PC-9 (cell line): ENCODE results near the gene HMGB3. TPM values are rescaled to one million over a fixed set of nuclear protein-coding genes. Genes with fewer than 3 reads are reported as not detected.

Experiments
- BruUV-seq: library from RNA; stranded (reverse); fragments of 400-500 nt; replicated peaks from 2 replicates; lab custom pipeline; 2021; lab: Mats Ljungman, UMichigan
- CTCF ChIA-PET: fragments of 300-600 bp; sonication (Branson Sonifier 250); formaldehyde crosslinking; loops from one replicate; lab custom pipeline; 2022; ENCODE audit warnings: antibody characterized with exemption; lab: Charles Lee
- POLR2A ChIA-PET: fragments of 300-600 bp; sonication (Branson Sonifier 250); formaldehyde crosslinking; loops from one replicate; lab custom pipeline; 2022; ENCODE audit warnings: antibody characterized with exemption; ENCODE audit not compliant: unreplicated experiment; lab: Charles Lee
- DNase-seq, 2 experiments: peaks; one replicate each; pipeline versions ENCODE4 v3.0.0 to v3.0.0-alpha.2; 2015 to 2022; ENCODE audit warnings: mixed read lengths in 1 of 2
- H2AFZ ChIP-seq: fragments of 200-600 bp; sonication (generic); 2 replicates; pipeline ENCODE4 v1.8.1; 2017; ENCODE audit warnings: antibody characterized with exemption
- H3F3A ChIP-seq: fragments of 200-600 bp; sonication (generic); 2 replicates; pipeline ENCODE4 v1.8.1; 2017; ENCODE audit warnings: antibody characterized with exemption, mild to moderate bottlenecking, low read depth; ENCODE audit not compliant: insufficient read depth
- H3K27ac ChIP-seq: fragments of 200-600 bp; sonication (generic); 2 replicates; pipeline ENCODE4 v1.6.1; 2016; ENCODE audit warnings: mixed run types
- H3K27me3 ChIP-seq: fragments of 200-600 bp; sonication (generic); 2 replicates; pipeline ENCODE4 v1.6.1; 2016; ENCODE audit warnings: low read depth, mixed run types; ENCODE audit not compliant: insufficient read depth
- H3K36me3 ChIP-seq: fragments of 200-600 bp; sonication (generic); 2 replicates; pipeline ENCODE4 v1.6.1; 2016; ENCODE audit warnings: low read depth, mixed run types
- H3K4me1 ChIP-seq: fragments of 200-600 bp; sonication (generic); replicated peaks from 2 replicates; pipeline ENCODE4 v1.6.1; 2016; ENCODE audit warnings: mixed run types; ENCODE audit not compliant: insufficient read depth
- H3K4me2 ChIP-seq: fragments of 200-600 bp; sonication (generic); 2 replicates; pipeline ENCODE4 v1.6.1; 2017; ENCODE audit warnings: mixed run types
- H3K4me3 ChIP-seq: fragments of 200-600 bp; sonication (generic); 2 replicates; pipeline ENCODE4 v1.6.1; 2016; ENCODE audit warnings: mixed run types
- H3K79me2 ChIP-seq: fragments of 200-600 bp; sonication (generic); 2 replicates; pipeline ENCODE4 v1.6.1; 2017; ENCODE audit warnings: low read depth, mixed run types
- H3K9me2 ChIP-seq: fragments of 200-600 bp; sonication (generic); 2 replicates; pipeline ENCODE4 v1.8.1; 2017; ENCODE audit warnings: mild to moderate bottlenecking; ENCODE audit not compliant: insufficient read depth
- H3K9me3 ChIP-seq: fragments of 200-600 bp; sonication (generic); 2 replicates; pipeline ENCODE4 v1.8.1; 2016; ENCODE audit warnings: low read depth; ENCODE audit not compliant: insufficient read depth
- H4K20me1 ChIP-seq: fragments of 200-600 bp; sonication (generic); 2 replicates; pipeline ENCODE4 v1.8.1; 2017; ENCODE audit not compliant: insufficient read depth
- EZH2 ChIP-seq: fragments of 200-600 bp; sonication (generic); IDR thresholded peaks from 2 replicates; pipeline ENCODE4 v1.8.0; 2017; ENCODE audit warnings: antibody characterized with exemption, low read depth
- intact Hi-C: fragments of 100-400 bp; cut with micrococcal nuclease; formaldehyde crosslinking; loops from one replicate; pipeline ENCODE4 v1.10.0; 2022; ENCODE audit not compliant: unreplicated experiment
- total RNA-seq: library from RNA; stranded (reverse); gene quantifications from 2 replicates; pipeline ENCODE4 v1.2.3, GENCODE V29; 2021
- TF ChIP-seq, protein P1 (sequence below): fragments of 200-600 bp; sonication (generic); conservative IDR thresholded peaks from 2 replicates; pipeline ENCODE4 v1.6.1; 2017; ENCODE audit warnings: mixed run types, antibody characterized with exemption, mild to moderate bottlenecking, moderate library complexity

HMGB3 gene
- total RNA-seq, 1 experiment from 2014 or later, result 149 TPM

- BruUV-seq, result no TSS peak
- H3K4me2 ChIP-seq, result no peak overlapping the region
- intact Hi-C loops, result no loop called here
- ChIA-PET POLR2A (no interaction called here), CTCF (no interaction called here)
- H3K79me2 ChIP-seq, result no peaks in the 10 kb centered on the region
- H3K9me3 ChIP-seq, result no peaks in the 10 kb centered on the region
- H3K36me3 ChIP-seq, result no peaks in the 10 kb centered on the region
- H4K20me1 ChIP-seq, result no peaks in the 10 kb centered on the region
- 0 out of 2 replicates have a peak, but pooled peaks cover 11% of the 10 kb centered on the region for H3K4me1 ChIP-seq
- no peak for DNase-seq
- H3K27ac ChIP-seq, result no peak overlapping the region
- no peaks in the 10 kb centered on the region for H3F3A ChIP-seq
- TF ChIP-seq, protein P1, sequence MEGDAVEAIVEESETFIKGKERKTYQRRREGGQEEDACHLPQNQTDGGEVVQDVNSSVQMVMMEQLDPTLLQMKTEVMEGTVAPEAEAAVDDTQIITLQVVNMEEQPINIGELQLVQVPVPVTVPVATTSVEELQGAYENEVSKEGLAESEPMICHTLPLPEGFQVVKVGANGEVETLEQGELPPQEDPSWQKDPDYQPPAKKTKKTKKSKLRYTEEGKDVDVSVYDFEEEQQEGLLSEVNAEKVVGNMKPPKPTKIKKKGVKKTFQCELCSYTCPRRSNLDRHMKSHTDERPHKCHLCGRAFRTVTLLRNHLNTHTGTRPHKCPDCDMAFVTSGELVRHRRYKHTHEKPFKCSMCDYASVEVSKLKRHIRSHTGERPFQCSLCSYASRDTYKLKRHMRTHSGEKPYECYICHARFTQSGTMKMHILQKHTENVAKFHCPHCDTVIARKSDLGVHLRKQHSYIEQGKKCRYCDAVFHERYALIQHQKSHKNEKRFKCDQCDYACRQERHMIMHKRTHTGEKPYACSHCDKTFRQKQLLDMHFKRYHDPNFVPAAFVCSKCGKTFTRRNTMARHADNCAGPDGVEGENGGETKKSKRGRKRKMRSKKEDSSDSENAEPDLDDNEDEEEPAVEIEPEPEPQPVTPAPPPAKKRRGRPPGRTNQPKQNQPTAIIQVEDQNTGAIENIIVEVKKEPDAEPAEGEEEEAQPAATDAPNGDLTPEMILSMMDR, result no peak
- TF ChIP-seq EZH2, result no peak
- 0 out of 2 replicates have a peak, but pooled peaks cover 4% of the 10 kb centered on the region for H3K27me3 ChIP-seq
- H3K4me3 ChIP-seq, result no peak overlapping the region
- H3K9me2 ChIP-seq, result no peaks in the 10 kb centered on the region
- H2AFZ ChIP-seq, result no peak overlapping the region
These were observed 15.3 kb upstream of the HMGB3 start for GRCh38 chrX:150967786-150968185.

GRCh38 chrX:150968862-150969720, 14.0 kb upstream of the HMGB3 start:
- TF ChIP-seq EZH2, result no peak
- TF ChIP-seq, protein P1, result no peak
- Histone ChIP-seq H3K4me1 (0 out of 2 replicates have a peak, but pooled peaks cover 11% of the 10 kb centered on the region), H3K36me3 (no peaks in the 10 kb centered on the region), H3K27me3 (no peaks in the 10 kb centered on the region), H3K4me2 (no peak overlapping the region), H3K4me3 (no peak overlapping the region), H3K9me2 (no peaks in the 10 kb centered on the region), H3K27ac (no peak overlapping the region), H4K20me1 (no peaks in the 10 kb centered on the region), H3K79me2 (no peaks in the 10 kb centered on the region), H3F3A (no peaks in the 10 kb centered on the region), H2AFZ (no peak overlapping the region), H3K9me3 (no peaks in the 10 kb centered on the region)
- DNase-seq, result no peak
- no TSS peak for BruUV-seq
- CTCF ChIA-PET, result no interaction called here
- intact Hi-C loops, result no loop called here
- POLR2A ChIA-PET, result no interaction called here

GRCh38 chrX:150972450-150972849, 10.7 kb upstream of the HMGB3 start:
- intact Hi-C loops, result no loop called here
- BruUV-seq, result no TSS peak
- no peak for TF ChIP-seq EZH2
- TF ChIP-seq, protein P1, result no peak

More at GRCh38 chrX:150972450-150972849, 10.7 kb upstream of the HMGB3 start:
- no peaks in the 10 kb centered on the region for H3K9me3 ChIP-seq
- H3K4me1 ChIP-seq, result no peaks in the 10 kb centered on the region
- H3K79me2 ChIP-seq, result no peaks in the 10 kb centered on the region
- no peaks in the 10 kb centered on the region for H3K36me3 ChIP-seq
- no peak overlapping the region for H3K27ac ChIP-seq
- no peak overlapping the region for H3K4me2 ChIP-seq
- DNase-seq, result no peak
- CTCF ChIA-PET, result no interaction called here
- H2AFZ ChIP-seq, result no peak overlapping the region
- H3K4me3 ChIP-seq, result no peak overlapping the region
- H3F3A ChIP-seq, result no peaks in the 10 kb centered on the region
- no peaks in the 10 kb centered on the region for H3K27me3 ChIP-seq
- no peaks in the 10 kb centered on the region for H4K20me1 ChIP-seq
- no peaks in the 10 kb centered on the region for H3K9me2 ChIP-seq
- POLR2A ChIA-PET, result no interaction called here
